Upper lobe of left lung (tissue), 6 donors: ENCODE data around the gene SLC25A30. TPM values are rescaled to one million over a fixed set of nuclear protein-coding genes. Genes with fewer than 3 reads are reported as not detected.

Experiments used
- ATAC-seq, 2 donors: fragments of 200-7000 bp; cut with Tn5 transposase; one replicate each; pipeline ENCODE4 v1.9.1; 2022; ENCODE audit warnings: mild to moderate bottlenecking in 2 of 2, moderate library complexity in 2 of 2; ENCODE audit not compliant: low FRiP score in 2 of 2
- DNase-seq, 2 donors: peaks; one replicate each; pipeline ENCODE4 v3.0.0-alpha.2; 2019 to 2020
- H3K27ac ChIP-seq, 4 donors: fragments of 200-600 bp; sonication (generic); one replicate each; pipeline ENCODE4 v1.5.1; 2016 to 2019
- H3K27me3 ChIP-seq, 4 donors: fragments of 200-600 bp; sonication (generic); one replicate each; pipeline ENCODE4 v1.5.1; 2017 to 2019
- H3K36me3 ChIP-seq, 4 donors: fragments of 200-600 bp; sonication (generic); one replicate each; pipeline ENCODE4 v1.5.1; 2016 to 2019
- H3K4me1 ChIP-seq, 4 donors: fragments of 200-600 bp; sonication (generic); one replicate each; pipeline ENCODE4 v1.5.1; 2018 to 2019
- H3K4me3 ChIP-seq, 4 donors: fragments of 200-600 bp; sonication (generic); one replicate each; pipeline ENCODE4 v1.5.1; 2017 to 2019; ENCODE audit warnings: mild to moderate bottlenecking in 2 of 4, moderate library complexity in 1 of 4
- H3K9me3 ChIP-seq, 4 donors: fragments of 200-600 bp; sonication (generic); one replicate each; pipeline ENCODE4 v1.5.1; 2018 to 2019
- EP300 ChIP-seq, 4 donors: sonication (generic); formaldehyde crosslinking; IDR thresholded peaks; one replicate each; pipeline ENCODE4 v1.5.1; 2017; ENCODE audit warnings: antibody characterized with exemption in 4 of 4, control low read depth in 2 of 4
- POLR2A ChIP-seq, 4 donors: fragments of 450-650 bp; IDR thresholded peaks; one replicate each; pipeline ENCODE4 v1.5.1; 2016 to 2017; ENCODE audit warnings: antibody characterized with exemption in 4 of 4, mild to moderate bottlenecking in 2 of 4
- POLR2AphosphoS5 ChIP-seq, 2 donors: sonication (generic); formaldehyde crosslinking; IDR thresholded peaks; one replicate each; pipeline ENCODE4 v1.5.1; 2017; ENCODE audit warnings: antibody characterized with exemption in 2 of 2
- WGBS, 2 donors: methylation state at CpG; one replicate each; pipeline ENCODE4 v1.1.5; 2017 to 2018; 5-methylcytosine and 5-hydroxymethylcytosine counted together
- total RNA-seq, 6 donors: library from RNA; depleted of rRNA in 4 of 6; stranded (reverse); fragments of >200 nt in 4 of 6; gene quantifications; one replicate each; pipeline versions ENCODE4 v1.1.0 to v1.2.1, GENCODE V29; 2016 to 2021
- TF ChIP-seq, protein P1 (sequence below), 6 experiments: fragments of 450-650 bp in 4 of 6; fragments of 200-600 bp in 2 of 6; sonication (generic) in 2 of 6; IDR thresholded peaks; one replicate each; pipeline ENCODE4 v1.5.1; 2016 to 2019; ENCODE audit warnings: antibody characterized with exemption in 6 of 6
- donor health status: DM: no; HTN: no; CAD: no; lungs with moderate emphysema.
- donor health status: DM: no; HTN: yes; CAD: no; lungs with severe emphysema.

SLC25A30 gene
- total RNA-seq, 6 donors from 2014 or later, result 3.8 to 25.1 (median 16.8) TPM

DNA sequence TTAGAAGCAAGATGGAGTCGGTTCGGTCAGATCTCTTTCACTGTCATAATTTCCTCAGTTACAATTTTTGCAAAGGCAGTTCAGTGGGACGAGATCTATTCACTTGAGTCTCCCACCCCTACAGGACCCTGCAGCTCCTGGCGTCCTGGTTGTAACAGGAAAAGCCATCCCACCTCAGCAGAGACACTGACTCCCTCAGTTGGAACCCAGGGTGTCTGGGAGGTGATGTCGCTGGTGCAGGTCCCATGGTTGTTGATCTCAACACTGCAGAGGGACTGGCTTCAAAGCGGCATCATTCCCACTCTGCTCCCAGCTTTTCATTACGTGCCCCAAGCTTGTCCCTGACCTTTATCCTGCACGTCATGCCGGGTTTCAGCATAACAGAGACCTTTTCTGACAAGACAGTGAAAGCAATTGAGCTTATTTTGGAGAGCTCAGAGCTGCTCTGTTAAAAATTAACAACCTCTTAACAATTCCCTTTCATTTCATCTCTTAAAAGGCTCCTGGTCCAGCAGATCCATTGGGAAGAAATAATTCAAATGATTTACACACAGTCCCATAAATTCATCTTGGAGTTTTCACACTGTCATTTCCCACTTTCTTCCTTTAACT is 29.0 kb upstream of the SLC25A30 start:
- no peak for DNase-seq
- Histone ChIP-seq H3K4me1 (no peaks in the 10 kb centered on the region), H3K36me3 (no peaks in the 10 kb centered on the region), H3K4me3 (no peak overlapping the region), H3K27ac (no peak overlapping the region), H3K27me3 (no peaks in the 10 kb centered on the region), H3K9me3 (no peaks in the 10 kb centered on the region)
- ATAC-seq, result no peak
- TF ChIP-seq POLR2A (IDR thresholded peaks at IDR 0.05), result no peak
- TF ChIP-seq POLR2AphosphoS5 (IDR thresholded peaks at IDR 0.05), result no peak
- no peak for TF ChIP-seq EP300 (IDR thresholded peaks at IDR 0.05)
- TF ChIP-seq, protein P1, sequence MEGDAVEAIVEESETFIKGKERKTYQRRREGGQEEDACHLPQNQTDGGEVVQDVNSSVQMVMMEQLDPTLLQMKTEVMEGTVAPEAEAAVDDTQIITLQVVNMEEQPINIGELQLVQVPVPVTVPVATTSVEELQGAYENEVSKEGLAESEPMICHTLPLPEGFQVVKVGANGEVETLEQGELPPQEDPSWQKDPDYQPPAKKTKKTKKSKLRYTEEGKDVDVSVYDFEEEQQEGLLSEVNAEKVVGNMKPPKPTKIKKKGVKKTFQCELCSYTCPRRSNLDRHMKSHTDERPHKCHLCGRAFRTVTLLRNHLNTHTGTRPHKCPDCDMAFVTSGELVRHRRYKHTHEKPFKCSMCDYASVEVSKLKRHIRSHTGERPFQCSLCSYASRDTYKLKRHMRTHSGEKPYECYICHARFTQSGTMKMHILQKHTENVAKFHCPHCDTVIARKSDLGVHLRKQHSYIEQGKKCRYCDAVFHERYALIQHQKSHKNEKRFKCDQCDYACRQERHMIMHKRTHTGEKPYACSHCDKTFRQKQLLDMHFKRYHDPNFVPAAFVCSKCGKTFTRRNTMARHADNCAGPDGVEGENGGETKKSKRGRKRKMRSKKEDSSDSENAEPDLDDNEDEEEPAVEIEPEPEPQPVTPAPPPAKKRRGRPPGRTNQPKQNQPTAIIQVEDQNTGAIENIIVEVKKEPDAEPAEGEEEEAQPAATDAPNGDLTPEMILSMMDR (IDR thresholded peaks at IDR 0.05), result no peak
- WGBS, 2 donors, result 76 to 82% methylated on average over 8 to 9 of the region's 9 CpGs

DNA sequence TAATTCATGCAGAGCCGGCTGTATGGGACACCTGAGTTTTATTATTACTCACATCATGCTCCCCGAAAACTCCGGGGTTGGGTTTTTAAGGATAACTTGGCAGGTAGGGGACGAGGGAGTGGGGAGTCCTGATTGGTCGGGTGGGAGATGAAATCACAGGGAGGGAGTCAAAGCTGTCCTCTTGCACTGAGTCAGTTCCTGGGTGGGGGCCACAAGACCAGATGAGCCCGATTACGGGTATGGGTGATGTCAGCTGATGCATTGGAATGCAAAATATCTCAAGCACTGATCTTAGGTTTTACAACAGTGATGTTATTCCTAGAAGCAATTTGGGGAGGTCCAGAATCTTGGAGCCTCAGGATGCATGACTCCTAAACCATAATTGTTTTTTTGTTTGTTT is 28.0 kb upstream of the SLC25A30 start:
- TF ChIP-seq POLR2AphosphoS5 (IDR thresholded peaks at IDR 0.05) (no peak), EP300 (IDR thresholded peaks at IDR 0.05) (no peak)
- TF ChIP-seq, protein P1 (IDR thresholded peaks at IDR 0.05), result no peak
- Histone ChIP-seq H3K4me1 (peaks cover 0 to 6% (median 2%) of the 10 kb centered on the region in 4 donors), H3K27me3 (no peaks in the 10 kb centered on the region), H3K36me3 (no peaks in the 10 kb centered on the region), H3K27ac (no peak overlapping the region), H3K4me3 (no peak overlapping the region), H3K9me3 (no peaks in the 10 kb centered on the region)
- 78 to 85% methylated on average over 7 of the region's 7 CpGs for WGBS, 2 donors
- ATAC-seq, result peak in 1 of 2 donors; percentile 68
- no peak for DNase-seq

DNA sequence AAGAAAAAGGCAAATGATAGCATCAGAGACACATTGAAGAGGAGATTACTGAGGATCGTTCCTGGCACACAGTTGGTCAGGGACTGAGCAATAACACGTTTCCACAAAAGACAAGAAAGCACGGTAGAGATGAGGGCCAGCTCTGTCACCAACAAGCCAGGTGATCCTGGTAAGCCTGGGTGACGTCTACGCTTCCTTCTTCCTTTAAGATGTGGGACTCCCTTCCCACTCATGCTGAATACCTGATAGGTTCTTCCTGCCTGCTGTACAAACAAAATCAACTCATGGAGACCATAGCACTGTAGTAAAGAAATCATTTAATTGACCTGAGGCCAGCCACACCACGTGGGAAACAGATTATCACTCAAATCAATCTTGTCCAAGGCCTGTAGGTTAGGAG is 26.9 kb upstream of the SLC25A30 start:
- H3K4me1 ChIP-seq, result peaks cover 7 to 16% (median 8%) of the 10 kb centered on the region in 4 donors
- H3K27me3 ChIP-seq, result no peaks in the 10 kb centered on the region
- H3K4me3 ChIP-seq, result no peak overlapping the region
- no peak overlapping the region for H3K27ac ChIP-seq
- no peak for DNase-seq
- TF ChIP-seq, protein P1 (IDR thresholded peaks at IDR 0.05), result no peak
- no peak for TF ChIP-seq POLR2A (IDR thresholded peaks at IDR 0.05)
- 76 to 85% methylated on average over 6 of the region's 6 CpGs for WGBS, 2 donors
- no peaks in the 10 kb centered on the region for H3K36me3 ChIP-seq
- no peak for ATAC-seq
- no peaks in the 10 kb centered on the region for H3K9me3 ChIP-seq

DNA sequence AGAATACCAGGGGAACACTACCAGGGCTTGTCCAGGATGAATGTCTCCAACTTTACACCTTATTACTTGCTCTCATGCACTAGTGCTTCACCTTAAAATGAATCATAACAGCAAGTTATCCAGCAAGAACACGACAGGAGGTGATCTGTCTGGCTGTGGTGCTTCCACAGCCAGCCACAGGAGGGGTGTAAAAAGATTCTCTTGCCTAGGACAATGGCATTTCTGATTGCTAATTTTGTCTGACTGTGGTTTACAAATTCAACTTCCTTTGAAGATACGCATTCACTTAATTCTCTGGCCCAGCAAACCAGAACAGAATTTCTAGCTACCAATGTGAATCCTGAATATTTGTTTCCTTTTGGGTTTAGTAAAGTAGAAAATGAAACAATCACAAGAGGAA is 23.5 kb upstream of the SLC25A30 start:
- no peaks in the 10 kb centered on the region for H3K36me3 ChIP-seq
- ATAC-seq, result no peak
- no peak for TF ChIP-seq POLR2AphosphoS5 (IDR thresholded peaks at IDR 0.05)
- TF ChIP-seq, protein P1 (IDR thresholded peaks at IDR 0.05), result no peak
- no peak for TF ChIP-seq POLR2A (IDR thresholded peaks at IDR 0.05)
- TF ChIP-seq EP300 (IDR thresholded peaks at IDR 0.05), result no peak
- no peaks in the 10 kb centered on the region for H3K27me3 ChIP-seq
- no peak for DNase-seq
- H3K27ac ChIP-seq, result peak overlapping the region in 1 of 4 donors; percentile 7
- 38 to 39% methylated on average over 2 of the region's 2 CpGs for WGBS, 2 donors
- H3K4me3 ChIP-seq, result no peak overlapping the region
- no peaks in the 10 kb centered on the region for H3K9me3 ChIP-seq
- H3K4me1 ChIP-seq, result peaks cover 7 to 16% (median 9%) of the 10 kb centered on the region in 4 donors

DNA sequence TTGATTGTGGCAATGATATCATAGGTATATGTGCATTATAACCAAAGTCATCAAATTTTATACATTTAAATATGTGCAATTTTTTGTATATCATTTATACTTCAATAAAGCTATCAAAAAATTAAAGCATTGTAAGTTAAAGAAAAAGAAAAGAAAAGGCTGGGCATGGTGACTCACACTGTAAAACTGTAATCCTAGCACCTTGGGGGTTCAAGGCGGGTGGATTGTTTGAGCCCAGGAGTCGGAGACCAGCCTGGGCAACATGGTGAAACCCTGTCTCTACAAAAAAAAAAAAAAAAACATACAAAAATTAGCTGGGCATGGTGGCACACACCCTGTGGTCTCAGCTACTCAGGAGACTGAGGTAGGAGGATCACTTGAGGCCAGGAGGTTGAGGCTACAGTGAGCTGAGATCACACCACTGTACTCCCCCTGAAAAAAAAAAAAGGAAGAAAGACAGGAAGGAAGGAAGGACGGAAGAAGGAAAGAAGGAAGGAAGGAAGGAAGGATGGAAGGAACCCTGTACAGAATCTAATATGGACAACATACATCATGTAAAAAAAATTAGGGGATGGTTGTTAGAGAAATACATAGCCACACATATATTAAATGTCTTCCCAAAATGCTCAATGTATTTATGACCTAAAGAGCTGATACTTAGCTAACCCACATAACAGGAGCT is 21.7 kb upstream of the SLC25A30 start:
- no peak for DNase-seq
- Histone ChIP-seq H3K4me3 (no peak overlapping the region), H3K4me1 (peaks cover 7 to 16% (median 9%) of the 10 kb centered on the region in 4 donors), H3K27me3 (no peaks in the 10 kb centered on the region), H3K36me3 (no peaks in the 10 kb centered on the region), H3K9me3 (no peaks in the 10 kb centered on the region), H3K27ac (no peak overlapping the region)
- ATAC-seq, result no peak
- 70 to 82% methylated on average over 3 of the region's 3 CpGs for WGBS, 2 donors
- TF ChIP-seq, protein P1 (IDR thresholded peaks at IDR 0.05), result no peak
- TF ChIP-seq POLR2A (IDR thresholded peaks at IDR 0.05) (no peak), POLR2AphosphoS5 (IDR thresholded peaks at IDR 0.05) (no peak)
